Astrocyte (in vitro differentiated cells and primary cell): Measurements from ENCODE around the gene HLA-DRA.

Source experiments
- EZH2 ChIP-seq: IDR thresholded peaks from 2 replicates; pipeline ENCODE4 v1.6.1; 2012; ENCODE audit warnings: mild to moderate bottlenecking, low read length, inconsistent platforms; ENCODE audit not compliant: insufficient read depth
- TF ChIP-seq, protein P1 (sequence below): IDR thresholded peaks from 2 replicates; pipeline ENCODE4 v1.5.1; 2011; ENCODE audit warnings: low read depth, mild to moderate bottlenecking, inconsistent platforms, low read length, moderate library complexity; ENCODE audit not compliant: insufficient read depth

DNA sequence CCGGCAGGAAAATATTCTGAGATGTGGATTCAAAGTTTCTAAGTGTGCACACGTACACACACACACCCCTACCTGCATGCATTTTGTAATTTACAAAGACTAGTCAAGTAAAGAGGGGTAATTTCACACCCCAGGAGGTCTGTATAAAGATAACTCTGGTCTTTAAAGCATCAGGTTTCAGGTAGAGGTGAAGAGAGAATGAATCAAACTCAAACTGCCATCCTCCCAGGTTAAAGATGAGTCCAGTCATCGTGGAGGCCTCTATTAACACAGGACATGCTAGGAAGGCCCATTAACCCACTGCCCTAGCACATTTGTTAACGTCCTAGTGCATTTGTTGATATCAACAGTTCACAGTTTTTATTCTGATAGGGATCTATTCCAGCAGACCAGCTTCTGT lies 3.5 kb upstream of the HLA-DRA start:
- TF ChIP-seq, protein P1, sequence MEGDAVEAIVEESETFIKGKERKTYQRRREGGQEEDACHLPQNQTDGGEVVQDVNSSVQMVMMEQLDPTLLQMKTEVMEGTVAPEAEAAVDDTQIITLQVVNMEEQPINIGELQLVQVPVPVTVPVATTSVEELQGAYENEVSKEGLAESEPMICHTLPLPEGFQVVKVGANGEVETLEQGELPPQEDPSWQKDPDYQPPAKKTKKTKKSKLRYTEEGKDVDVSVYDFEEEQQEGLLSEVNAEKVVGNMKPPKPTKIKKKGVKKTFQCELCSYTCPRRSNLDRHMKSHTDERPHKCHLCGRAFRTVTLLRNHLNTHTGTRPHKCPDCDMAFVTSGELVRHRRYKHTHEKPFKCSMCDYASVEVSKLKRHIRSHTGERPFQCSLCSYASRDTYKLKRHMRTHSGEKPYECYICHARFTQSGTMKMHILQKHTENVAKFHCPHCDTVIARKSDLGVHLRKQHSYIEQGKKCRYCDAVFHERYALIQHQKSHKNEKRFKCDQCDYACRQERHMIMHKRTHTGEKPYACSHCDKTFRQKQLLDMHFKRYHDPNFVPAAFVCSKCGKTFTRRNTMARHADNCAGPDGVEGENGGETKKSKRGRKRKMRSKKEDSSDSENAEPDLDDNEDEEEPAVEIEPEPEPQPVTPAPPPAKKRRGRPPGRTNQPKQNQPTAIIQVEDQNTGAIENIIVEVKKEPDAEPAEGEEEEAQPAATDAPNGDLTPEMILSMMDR, result no peak
- TF ChIP-seq EZH2, result no peak
